ENCODE measurements around the gene SLC9A3.

SLC9A3 gene

DNA sequence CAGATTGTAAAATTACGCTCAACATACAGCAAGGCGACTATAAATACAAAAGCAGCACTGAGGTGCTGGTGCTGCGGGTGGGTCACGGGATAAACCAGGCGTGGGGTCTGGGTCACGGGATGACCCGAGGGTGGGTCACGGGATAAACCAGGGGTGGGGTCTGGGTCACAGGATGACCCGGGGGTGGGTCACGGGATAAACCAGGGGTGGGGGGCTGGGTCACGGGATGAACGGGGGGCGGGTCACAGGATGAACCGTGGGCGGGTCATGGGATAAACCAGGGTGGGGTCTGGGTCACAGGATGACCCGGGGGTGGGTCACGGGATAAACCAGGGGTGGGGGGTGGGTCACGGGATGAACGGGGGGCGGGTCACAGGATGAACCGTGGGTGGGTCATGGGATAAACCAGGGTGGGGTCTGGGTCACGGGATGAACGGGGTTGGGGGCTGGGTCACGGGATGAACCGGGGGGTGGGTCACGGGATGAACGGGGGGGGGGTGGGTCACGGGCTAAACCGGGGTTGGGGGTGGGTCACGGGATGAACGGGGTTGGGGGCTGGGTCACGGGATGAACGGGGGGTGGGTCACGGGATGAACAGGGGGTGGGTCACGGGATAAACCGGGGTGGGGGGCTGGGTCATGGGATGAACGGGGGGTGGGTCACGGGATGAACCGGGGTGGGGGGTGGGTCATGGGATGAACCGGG lies 30.2 kb upstream of the SLC9A3 start:
- no peak for DNase-seq

DNA sequence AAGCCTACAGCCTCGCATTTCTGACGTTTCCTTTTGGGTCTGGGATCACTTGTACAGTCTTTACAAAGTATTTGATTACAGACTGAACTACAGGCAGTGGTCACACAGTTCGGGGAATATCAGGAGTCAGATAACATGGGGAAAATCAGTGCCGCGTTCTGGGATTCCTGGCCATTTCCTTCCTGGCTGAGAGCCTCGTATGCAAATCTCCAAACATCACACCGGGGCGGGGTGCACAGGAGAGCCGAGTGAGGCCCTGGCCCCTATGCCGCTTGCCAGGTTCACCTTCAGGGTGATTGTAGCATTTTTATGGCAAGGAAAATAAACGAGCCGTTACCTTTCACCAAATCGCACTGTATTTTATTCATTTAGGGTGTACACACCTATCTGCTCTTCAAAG lies 29.6 kb upstream of the SLC9A3 start:
- no peak for DNase-seq

DNA sequence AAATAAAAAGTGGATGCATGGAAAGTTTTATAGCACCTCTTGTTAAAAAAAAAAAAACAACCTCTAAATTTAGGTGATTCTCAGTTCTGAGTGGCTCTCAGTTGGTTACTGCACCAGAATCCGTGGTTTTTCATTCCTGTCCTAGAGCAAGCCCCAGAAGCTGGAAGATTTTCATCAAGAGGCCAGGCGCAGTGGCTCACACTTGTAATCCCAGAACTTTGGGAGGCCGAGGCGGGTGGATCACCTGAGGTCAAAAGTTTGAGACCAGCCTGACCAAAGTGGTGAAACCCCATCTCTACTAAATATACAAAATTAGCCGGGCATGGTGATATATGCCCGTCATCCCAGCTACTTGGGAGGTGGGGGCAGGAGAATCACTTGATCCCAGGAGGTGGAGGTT lies 27.2 kb upstream of the SLC9A3 start:
- no peak for DNase-seq

GRCh38 chr5:549229-549628 lies 25.0 kb upstream of the SLC9A3 start:
- no peak for DNase-seq

GRCh38 chr5:548256-548655 lies 24.0 kb upstream of the SLC9A3 start:
- DNase-seq = no peak

- no peak for DNase-seq
These were observed 23.1 kb upstream of the SLC9A3 start for GRCh38 chr5:547086-547924.

DNA sequence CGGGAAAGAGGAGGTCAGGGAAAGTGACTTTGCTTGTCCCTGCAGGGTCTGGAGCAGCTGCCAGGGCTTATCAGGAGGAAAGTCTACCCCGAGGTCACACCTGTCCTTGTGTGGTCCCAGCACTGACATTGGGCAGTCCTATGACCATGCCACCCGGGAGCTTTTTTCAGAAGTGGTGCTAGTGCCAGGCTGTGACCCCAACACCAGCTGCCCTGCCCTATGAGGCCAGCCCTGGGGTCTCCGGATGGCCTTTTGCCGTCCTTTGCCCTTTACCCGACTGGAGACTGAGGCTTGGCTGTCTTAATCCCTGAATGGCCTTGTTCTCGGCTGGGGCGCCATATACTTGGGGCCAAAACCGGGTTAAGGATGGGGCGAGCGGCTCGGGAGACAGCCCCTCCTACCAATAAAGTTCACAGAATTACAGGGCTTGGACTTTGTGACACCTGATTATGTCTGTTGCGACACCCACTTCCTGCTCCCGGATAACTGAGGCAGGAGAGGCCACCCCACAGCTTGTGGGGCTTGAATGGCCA lies 22.2 kb upstream of the SLC9A3 start:
- DNase-seq = no peak

DNA sequence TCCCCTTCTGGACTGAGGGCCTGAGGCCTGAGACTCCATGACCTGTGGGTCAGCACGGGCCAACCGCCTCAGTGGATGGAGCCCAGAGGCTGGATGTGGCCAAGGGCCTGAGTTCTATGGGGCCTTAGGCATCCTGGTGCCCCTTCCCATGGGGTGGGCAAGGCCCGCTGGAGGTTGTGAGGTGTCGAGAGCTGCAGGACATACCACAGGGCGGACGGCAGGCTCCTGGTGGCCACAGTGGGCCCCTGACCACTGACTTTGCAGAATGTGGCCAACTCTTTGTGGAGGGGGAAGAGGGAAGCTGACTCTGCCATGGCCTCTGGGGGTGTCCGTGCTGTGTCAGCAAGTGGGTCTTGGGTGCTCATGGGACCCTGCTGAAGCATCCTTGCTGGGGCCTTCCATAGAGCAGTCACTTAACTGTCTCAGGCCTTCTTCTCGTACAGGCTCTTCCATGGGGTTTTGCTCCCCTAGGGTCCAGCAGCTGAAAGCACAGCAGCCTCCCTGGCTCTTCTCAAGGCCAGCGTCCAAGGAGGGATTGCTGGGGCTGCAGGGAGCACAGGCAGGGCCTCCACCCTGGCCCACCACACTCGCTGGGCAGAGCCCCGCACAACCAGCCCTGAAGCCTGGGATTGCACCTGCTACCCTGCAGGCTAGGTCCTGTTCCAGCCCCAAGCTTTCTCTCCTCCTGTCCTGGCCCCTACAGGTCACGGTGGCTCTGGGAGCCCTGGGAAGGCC lies 21.6 kb upstream of the SLC9A3 start:
- DNase-seq = no peak

GRCh38 chr5:544675-545355 lies 20.6 kb upstream of the SLC9A3 start:
- no peak for DNase-seq

DNA sequence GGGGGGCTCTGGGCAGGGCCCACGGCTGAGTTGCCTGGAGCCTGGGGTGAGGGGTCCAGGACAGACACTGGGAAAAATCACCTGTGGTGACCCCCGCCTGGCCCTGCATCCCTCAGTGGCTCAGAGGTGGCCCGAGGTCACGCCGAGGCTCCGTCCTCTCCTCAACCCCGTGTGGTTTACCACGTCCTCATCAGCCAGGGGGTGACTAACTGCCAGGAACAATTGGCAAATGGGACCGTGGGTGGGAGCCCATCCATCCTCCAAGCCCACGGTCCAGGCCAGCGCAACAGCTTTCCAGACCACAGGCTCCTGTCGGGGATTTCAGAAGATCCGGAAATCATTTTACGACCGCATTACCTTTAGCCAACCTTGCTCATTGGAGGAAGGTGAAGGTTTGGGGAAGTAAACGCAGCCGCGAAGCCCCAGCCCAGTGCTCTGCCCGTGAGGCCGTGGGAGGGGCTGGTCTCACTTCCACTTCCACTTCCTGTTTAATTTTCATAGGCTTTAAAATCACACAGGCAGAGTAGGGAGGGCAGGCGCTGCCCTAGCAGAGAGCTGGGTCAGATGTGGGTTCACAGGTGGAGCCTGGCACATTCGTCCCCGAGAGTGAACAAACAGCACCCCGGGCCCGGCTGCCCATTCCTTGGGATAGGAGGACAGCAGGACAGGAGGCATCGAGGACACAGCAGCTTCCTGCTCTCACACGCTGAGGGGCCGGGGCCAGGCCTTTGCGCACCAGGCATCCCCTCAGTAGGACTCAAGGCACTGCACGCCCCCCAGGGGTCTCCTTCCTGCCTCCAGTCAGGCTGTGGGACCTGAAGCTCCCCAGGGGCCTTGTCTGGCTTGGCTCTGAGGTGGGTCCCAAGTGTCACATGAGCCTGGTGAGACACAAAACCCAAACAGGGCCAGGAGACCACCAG lies 19.8 kb upstream of the SLC9A3 start:
- no peak for DNase-seq

DNA sequence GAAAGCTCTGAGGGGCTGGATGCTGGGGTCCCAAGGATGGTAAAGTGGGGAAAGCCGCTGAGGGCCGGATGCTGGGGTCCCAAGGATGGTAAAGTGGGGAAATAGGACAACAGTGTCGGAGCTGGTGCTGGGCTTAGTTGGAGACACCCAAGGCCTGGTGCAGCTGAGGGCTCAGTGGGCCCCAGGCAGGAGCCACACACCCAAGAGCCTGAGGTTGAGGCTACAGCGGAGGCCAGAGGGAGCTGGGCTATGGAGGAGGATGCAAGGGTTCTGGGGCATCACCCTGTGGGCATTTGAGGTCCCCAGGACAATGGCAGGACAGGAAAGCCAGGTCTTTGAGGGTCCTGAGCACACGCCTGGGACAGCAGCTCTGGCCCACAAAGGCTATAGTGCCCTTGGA lies 19.1 kb upstream of the SLC9A3 start:
- no peak for DNase-seq

- DNase-seq = no peak
These were observed 18.4 kb upstream of the SLC9A3 start for GRCh38 chr5:542319-543311.

DNA sequence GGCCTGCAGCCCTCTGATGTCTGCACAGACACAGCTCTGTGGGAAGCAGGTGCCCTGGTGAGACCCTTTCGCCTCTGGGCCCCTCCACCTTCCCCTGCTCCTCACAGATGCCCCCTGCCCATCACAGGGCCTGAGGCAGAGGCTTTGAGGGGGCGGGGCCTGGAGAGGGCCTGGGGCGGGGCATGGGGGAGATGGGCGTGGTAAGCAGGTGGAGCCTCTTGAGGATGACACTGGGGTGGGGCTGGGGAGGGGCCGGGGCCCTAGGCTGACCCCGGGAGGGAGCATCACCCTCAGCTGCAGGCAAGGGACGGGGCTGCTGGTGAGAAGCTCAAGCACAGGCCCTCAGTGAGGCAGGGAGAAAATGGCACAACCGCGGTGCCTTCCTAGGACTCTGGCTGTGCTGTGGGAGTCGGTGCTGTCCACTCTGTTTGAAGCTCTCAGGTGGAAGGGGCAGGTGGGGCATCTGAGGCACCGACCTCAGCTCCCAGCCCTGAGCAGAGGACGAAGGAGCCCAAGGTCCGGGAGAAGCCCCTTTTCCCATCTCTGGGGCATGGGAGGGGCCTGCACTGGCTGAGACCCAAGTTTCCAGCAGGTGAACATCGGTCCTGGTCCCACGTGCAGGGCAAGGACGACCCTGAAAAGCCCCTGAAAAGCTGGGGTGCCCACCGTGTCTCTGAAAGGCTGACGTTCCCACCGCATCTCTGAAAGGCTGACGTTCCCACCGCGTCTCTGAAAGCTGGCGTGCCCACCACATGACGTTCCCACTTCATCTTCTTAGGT lies 17.5 kb upstream of the SLC9A3 start:
- DNase-seq = no peak

- DNase-seq = no peak
These were observed 16.8 kb upstream of the SLC9A3 start for GRCh38 chr5:540906-541538.

GRCh38 chr5:540071-540905 lies 16.0 kb upstream of the SLC9A3 start:
- DNase-seq = no peak

- no peak for DNase-seq
These were observed 15.3 kb upstream of the SLC9A3 start for GRCh38 chr5:539469-540070.

DNA sequence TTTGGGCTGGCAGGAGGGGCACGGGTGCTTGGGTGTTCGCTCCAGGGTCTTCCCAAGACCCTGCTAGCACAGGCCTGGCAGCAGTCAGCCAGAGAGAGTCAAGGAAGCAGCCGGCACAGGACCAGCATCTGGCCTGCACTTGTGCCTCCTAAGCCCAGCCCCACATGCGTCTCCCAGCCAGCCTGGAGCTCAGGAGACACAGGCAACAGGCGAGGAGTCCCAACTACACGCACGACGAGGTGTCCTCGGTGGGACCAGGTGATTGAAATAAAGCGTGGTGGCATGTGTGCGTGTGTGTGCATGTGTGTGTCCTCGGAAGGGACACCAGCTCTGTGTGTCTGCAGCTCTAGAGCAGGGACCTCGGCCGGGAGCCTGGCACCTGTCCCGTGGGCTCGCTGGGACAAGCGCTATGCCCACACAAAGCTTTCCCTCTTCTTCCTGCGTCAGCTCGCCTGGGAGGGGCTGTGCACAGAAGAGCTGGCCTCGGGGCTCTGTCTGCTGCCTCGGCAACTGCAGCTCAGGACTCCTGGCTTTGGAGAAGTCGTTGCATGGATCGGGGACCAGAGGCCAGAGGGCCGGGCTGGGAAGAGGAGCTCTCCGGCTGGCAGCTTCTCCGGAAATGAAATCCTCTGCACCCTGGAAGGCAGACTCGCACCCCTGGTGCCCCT lies 14.7 kb upstream of the SLC9A3 start:
- DNase-seq = no peak

All from NCI-H2171 (cell line).